HCT116 (cell line): Measurements from ENCODE around the gene WASHC1.
"Not testable (repeated sequence)": the region's sequence is repeated elsewhere in the genome, so short reads cannot be mapped to it uniquely, and the experiment has no call there.

Experiments
- CBX3 ChIP-seq: IDR thresholded peaks from 2 replicates; pipeline ENCODE4 v1.6.1; 2012; ENCODE audit warnings: low read depth
- CEBPB ChIP-seq: IDR thresholded peaks from 2 replicates; pipeline ENCODE4 v1.6.1; 2012; ENCODE audit warnings: low read depth
- CTCF ChIP-seq, 3 experiments: fragments of 200-600 bp in 1 of 3; sonication (generic) in 1 of 3; IDR thresholded peaks in 2 of 3; conservative IDR thresholded peaks in 1 of 3; 2 replicates each; pipeline ENCODE4 v1.5.1; 2012 to 2017; ENCODE audit warnings: low read depth in 2 of 3, low read length in 2 of 3, antibody characterized with exemption in 1 of 3, borderline replicate concordance in 1 of 3, control low read depth in 1 of 3, mild to moderate bottlenecking in 1 of 3, mixed read lengths in 1 of 3, mixed run types in 1 of 3, moderate library complexity in 1 of 3; ENCODE audit not compliant: insufficient read depth in 1 of 3
- ELF1 ChIP-seq: IDR thresholded peaks from 2 replicates; pipeline ENCODE4 v1.6.1; 2012; ENCODE audit warnings: low read depth, borderline replicate concordance
- EZH2 ChIP-seq: fragments of 200-600 bp; sonication (generic); IDR thresholded peaks from 2 replicates; pipeline ENCODE4 v1.6.1; 2017; ENCODE audit warnings: antibody characterized with exemption, mixed run types
- EZH2phosphoT487 ChIP-seq: fragments of 200-600 bp; IDR thresholded peaks from 2 replicates; pipeline ENCODE4 v1.6.1; 2018; ENCODE audit warnings: antibody characterized with exemption, borderline replicate concordance
- MAX ChIP-seq: IDR thresholded peaks from 2 replicates; pipeline ENCODE4 v1.6.1; 2012
- POLR2A ChIP-seq: IDR thresholded peaks from 2 replicates; pipeline ENCODE4 v1.7.0; 2011; ENCODE audit warnings: borderline replicate concordance; ENCODE audit not compliant: insufficient read depth, insufficient read length; ENCODE audit errors: extremely low read depth
- POLR2AphosphoS5 ChIP-seq: IDR thresholded peaks from 2 replicates; pipeline ENCODE4 v1.6.1; 2011; ENCODE audit warnings: mild to moderate bottlenecking, low read depth, low read length, moderate library complexity
- RAD21 ChIP-seq: IDR thresholded peaks from 2 replicates; pipeline ENCODE4 v1.6.1; 2012; ENCODE audit warnings: low read depth, mild to moderate bottlenecking
- SIN3A ChIP-seq: IDR thresholded peaks from 2 replicates; pipeline ENCODE4 v1.6.1; 2012; ENCODE audit warnings: low read depth
- SP1 ChIP-seq: IDR thresholded peaks from 2 replicates; pipeline ENCODE4 v1.6.1; 2012; ENCODE audit warnings: low read depth
- TCF7L2 ChIP-seq: IDR thresholded peaks from 2 replicates; pipeline ENCODE4 v1.7.0; 2011; ENCODE audit warnings: borderline replicate concordance, inconsistent platforms; ENCODE audit not compliant: insufficient read depth, insufficient read length; ENCODE audit errors: extremely low read depth

GRCh38 chr9:76389-76788 lies 47.1 kb upstream of the WASHC1 start:
- not testable (repeated sequence) for TF ChIP-seq EZH2phosphoT487; TCF7L2; POLR2AphosphoS5; CEBPB; CTCF (IDR thresholded peaks at IDR 0.05 in 2 of 3, conservative IDR thresholded peaks at IDR 0.05 in 1 of 3; ENCODE audit: borderline replicate concordance in 1 of 3, insufficient read depth in 1 of 3, low read depth in 2 of 3, low read length in 2 of 3); SIN3A; MAX; ELF1; SP1; CBX3; POLR2A; EZH2; RAD21
